K562 (cell line): ENCODE data around the gene NDUFAF3. TPM values are rescaled to one million over a fixed set of nuclear protein-coding genes. Genes with fewer than 3 reads are reported as not detected.

Experiments
- ARID2 ChIP-seq: fragments of 450-650 bp; IDR thresholded peaks from 2 replicates; pipeline ENCODE4 v1.6.1; 2017; ENCODE audit warnings: antibody characterized with exemption, mild to moderate bottlenecking
- CUX1 ChIP-seq: fragments of 200-800 bp; sonication (Bioruptor generic); IDR thresholded peaks from 2 replicates; pipeline ENCODE4 v1.6.1; 2016; ENCODE audit warnings: missing genetic modification characterization, missing compliant biosample characterization
- E2F8 ChIP-seq: fragments of 450-650 bp; IDR thresholded peaks from 2 replicates; pipeline ENCODE4 v1.7.1; 2018; ENCODE audit warnings: mild to moderate bottlenecking, low read depth; ENCODE audit not compliant: partially characterized antibody
- HLTF ChIP-seq: fragments of 450-650 bp; IDR thresholded peaks from 2 replicates; pipeline ENCODE4 v1.6.1; 2016
- KDM2B ChIP-seq: fragments of 250-450 bp; sonication (Bioruptor Pico); IDR thresholded peaks from 2 replicates; pipeline ENCODE4 v1.8.0; 2021; ENCODE audit warnings: mild to moderate bottlenecking, moderate library complexity
- SRSF1 ChIP-seq: fragments of 200-400 bp; formaldehyde crosslinking; IDR thresholded peaks from 2 replicates; pipeline ENCODE4 v1.6.1; 2017; ENCODE audit warnings: mild to moderate bottlenecking, low read depth, low read length, moderate library complexity
- ZNF263 ChIP-seq: sonication (generic); formaldehyde crosslinking; IDR thresholded peaks from 2 replicates; pipeline ENCODE4 v1.8.0; 2022; ENCODE audit warnings: mild to moderate bottlenecking, missing genetic modification reagents, borderline replicate concordance
- ZZZ3 ChIP-seq: fragments of 450-650 bp; IDR thresholded peaks from 2 replicates; pipeline ENCODE4 v1.6.1; 2016; ENCODE audit warnings: antibody characterized with exemption, mild to moderate bottlenecking, moderate library complexity
- polyA plus RNA-seq, 8 experiments: library from polyadenylated mRNA; depleted of rRNA in 4 of 8; stranded (reverse) in 5 of 8; unstranded in 3 of 8; fragments of >200 nt; fragmentation: Nextera tagmentation in 2 of 8; fragmentation: Illumina TruSeq in 1 of 8; extraction: Ambion mirVana in 2 of 8; extraction: Trizol in 1 of 8; gene quantifications; 2 replicates each; pipeline versions ENCODE4 v1.2.1 to v1.2.3, GENCODE V29; 2011 to 2014; ENCODE audit warnings: inconsistent platforms in 1 of 8, missing spikeins in 1 of 8
- total RNA-seq, 7 experiments: library from RNA; depleted of rRNA in 6 of 7; stranded (reverse); fragments of >200 nt in 6 of 7; fragmentation: Illumina TruSeq in 2 of 7; extraction: Trizol in 2 of 7; gene quantifications; 2 replicates each; pipeline versions ENCODE4 v1.2.1 to v1.2.3, GENCODE V29; 2011 to 2021; ENCODE audit warnings: low replicate concordance in 1 of 7
- TF ChIP-seq, protein P1 (sequence below): fragments of 450-650 bp; conservative IDR thresholded peaks from 2 replicates; pipeline ENCODE4 v1.6.1; 2016; ENCODE audit warnings: missing genetic modification characterization, low read depth, mild to moderate bottlenecking, missing compliant biosample characterization, moderate library complexity

The NDUFAF3 gene
- total and polyA plus RNA-seq, 9 of the 15 experiments (the other 6 are each of a cell fraction or from before 2014, with no cell fraction given): 17.0 to 127 (median 36.3) TPM

- no peak for TF ChIP-seq KDM2B (CRISPR knock-in tag)
- TF ChIP-seq HLTF: no peak
- TF ChIP-seq CUX1 (CRISPR knock-in tag): no peak
- TF ChIP-seq ARID2: no peak
- TF ChIP-seq ZZZ3: no peak
- no peak for TF ChIP-seq SRSF1
- peak; percentile 79 for TF ChIP-seq E2F8
- peak; percentile 54; the same call in 1 of the 2 replicates for TF ChIP-seq ZNF263 (CRISPR knock-in tag)
- TF ChIP-seq, protein P1, sequence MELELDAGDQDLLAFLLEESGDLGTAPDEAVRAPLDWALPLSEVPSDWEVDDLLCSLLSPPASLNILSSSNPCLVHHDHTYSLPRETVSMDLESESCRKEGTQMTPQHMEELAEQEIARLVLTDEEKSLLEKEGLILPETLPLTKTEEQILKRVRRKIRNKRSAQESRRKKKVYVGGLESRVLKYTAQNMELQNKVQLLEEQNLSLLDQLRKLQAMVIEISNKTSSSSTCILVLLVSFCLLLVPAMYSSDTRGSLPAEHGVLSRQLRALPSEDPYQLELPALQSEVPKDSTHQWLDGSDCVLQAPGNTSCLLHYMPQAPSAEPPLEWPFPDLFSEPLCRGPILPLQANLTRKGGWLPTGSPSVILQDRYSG: no peak
Measured at GRCh38 chr3:49028673-49029562, 7.0 kb downstream of the NDUFAF3 start, which contains the start of gene IMPDH2 (continued).
